ENCODE measurements around the gene ARMC8.

The ARMC8 gene

GRCh38 chr3:138270245-138270644, 83.1 kb downstream of the ARMC8 start:
- ATAC-seq (ENCODE audit: insufficient read depth, low read depth) (no peak), DNase-seq (no peak)
- no peaks in the 10 kb centered on the region for H3K4me1 ChIP-seq (ENCODE audit: insufficient read depth, low read length)
- H4K20me1 ChIP-seq (ENCODE audit: insufficient read depth, low read length) = no peaks in the 10 kb centered on the region
- H3K27ac ChIP-seq (ENCODE audit: low read length) = no peak overlapping the region
- H3K9ac ChIP-seq (ENCODE audit: low read depth, low read length) = no peak overlapping the region
- H3K36me3 ChIP-seq (ENCODE audit: insufficient read depth, low read length) = peaks cover 70% of the 10 kb centered on the region
- no peak overlapping the region for H3K4me3 ChIP-seq (ENCODE audit: low read depth in 1 of 2, low read length in 2 of 2)
- no peaks in the 10 kb centered on the region for H3K79me2 ChIP-seq (ENCODE audit: insufficient read depth, low read length)
- TF ChIP-seq EZH2 (IDR thresholded peaks at IDR 0.05; ENCODE audit: borderline replicate concordance, low read depth, low read length, severe bottlenecking) = no peak
- TF ChIP-seq, protein P1, sequence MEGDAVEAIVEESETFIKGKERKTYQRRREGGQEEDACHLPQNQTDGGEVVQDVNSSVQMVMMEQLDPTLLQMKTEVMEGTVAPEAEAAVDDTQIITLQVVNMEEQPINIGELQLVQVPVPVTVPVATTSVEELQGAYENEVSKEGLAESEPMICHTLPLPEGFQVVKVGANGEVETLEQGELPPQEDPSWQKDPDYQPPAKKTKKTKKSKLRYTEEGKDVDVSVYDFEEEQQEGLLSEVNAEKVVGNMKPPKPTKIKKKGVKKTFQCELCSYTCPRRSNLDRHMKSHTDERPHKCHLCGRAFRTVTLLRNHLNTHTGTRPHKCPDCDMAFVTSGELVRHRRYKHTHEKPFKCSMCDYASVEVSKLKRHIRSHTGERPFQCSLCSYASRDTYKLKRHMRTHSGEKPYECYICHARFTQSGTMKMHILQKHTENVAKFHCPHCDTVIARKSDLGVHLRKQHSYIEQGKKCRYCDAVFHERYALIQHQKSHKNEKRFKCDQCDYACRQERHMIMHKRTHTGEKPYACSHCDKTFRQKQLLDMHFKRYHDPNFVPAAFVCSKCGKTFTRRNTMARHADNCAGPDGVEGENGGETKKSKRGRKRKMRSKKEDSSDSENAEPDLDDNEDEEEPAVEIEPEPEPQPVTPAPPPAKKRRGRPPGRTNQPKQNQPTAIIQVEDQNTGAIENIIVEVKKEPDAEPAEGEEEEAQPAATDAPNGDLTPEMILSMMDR (IDR thresholded peaks at IDR 0.05; ENCODE audit: borderline replicate concordance, extremely low read depth, low read length, poor library complexity, severe bottlenecking) = no peak
- H3K4me2 ChIP-seq (ENCODE audit: insufficient read depth, low read length) = no peak overlapping the region
- no peaks in the 10 kb centered on the region for H3K27me3 ChIP-seq (ENCODE audit: insufficient read depth, low read length, poor library complexity)
- no peak overlapping the region for H2AFZ ChIP-seq (ENCODE audit: low read depth, low read length)
- no peaks in the 10 kb centered on the region for H3K9me3 ChIP-seq (ENCODE audit: insufficient read depth, low read length, severe bottlenecking)

- no peaks in the 10 kb centered on the region for H3K4me1 ChIP-seq (ENCODE audit: insufficient read depth, low read length)
- H3K4me3 ChIP-seq (ENCODE audit: low read depth in 1 of 2, low read length in 2 of 2) = no peak overlapping the region
- no peak overlapping the region for H3K4me2 ChIP-seq (ENCODE audit: insufficient read depth, low read length)
- H2AFZ ChIP-seq (ENCODE audit: low read depth, low read length) = no peak overlapping the region
- ATAC-seq (ENCODE audit: insufficient read depth, low read depth) = no peak
- H3K36me3 ChIP-seq (ENCODE audit: insufficient read depth, low read length) = peaks cover 69% of the 10 kb centered on the region
- no peaks in the 10 kb centered on the region for H3K79me2 ChIP-seq (ENCODE audit: insufficient read depth, low read length)
- no peaks in the 10 kb centered on the region for H3K27me3 ChIP-seq (ENCODE audit: insufficient read depth, low read length, poor library complexity)
- no peaks in the 10 kb centered on the region for H3K9me3 ChIP-seq (ENCODE audit: insufficient read depth, low read length, severe bottlenecking)
- no peak overlapping the region for H3K27ac ChIP-seq (ENCODE audit: low read length)
- no peaks in the 10 kb centered on the region for H4K20me1 ChIP-seq (ENCODE audit: insufficient read depth, low read length)
- H3K9ac ChIP-seq (ENCODE audit: low read depth, low read length) = no peak overlapping the region
- no peak for DNase-seq
- no peak for TF ChIP-seq EZH2 (IDR thresholded peaks at IDR 0.05; ENCODE audit: borderline replicate concordance, low read depth, low read length, severe bottlenecking)
- TF ChIP-seq, protein P1 (IDR thresholded peaks at IDR 0.05; ENCODE audit: borderline replicate concordance, extremely low read depth, low read length, poor library complexity, severe bottlenecking) = no peak
Measured at GRCh38 chr3:138271189-138271794, 84.2 kb downstream of the ARMC8 start.

DNA sequence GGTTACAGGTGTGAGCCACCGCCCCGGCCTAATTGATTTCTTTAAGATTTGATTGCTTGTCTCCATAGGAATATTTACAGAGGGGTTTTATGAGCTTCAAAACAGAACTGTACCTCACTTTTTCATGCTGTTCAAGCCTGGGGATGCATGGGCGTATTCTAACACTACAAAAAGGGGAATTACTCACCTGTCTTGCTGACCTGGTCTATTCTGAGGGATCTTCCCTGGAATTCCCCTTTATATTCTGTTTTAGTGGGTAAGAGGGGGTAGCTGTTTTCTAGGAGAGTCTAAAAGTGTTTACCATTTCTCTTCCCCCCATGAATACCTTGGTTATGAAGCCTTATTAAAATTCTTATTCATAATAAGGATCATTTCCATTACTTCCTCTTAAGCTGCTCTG, 94.5 kb downstream of the ARMC8 start:
- no peaks in the 10 kb centered on the region for H3K79me2 ChIP-seq (ENCODE audit: insufficient read depth, low read length)
- no peak for TF ChIP-seq EZH2 (IDR thresholded peaks at IDR 0.05; ENCODE audit: borderline replicate concordance, low read depth, low read length, severe bottlenecking)
- TF ChIP-seq, protein P1 (IDR thresholded peaks at IDR 0.05; ENCODE audit: borderline replicate concordance, extremely low read depth, low read length, poor library complexity, severe bottlenecking) = no peak
- no peaks in the 10 kb centered on the region for H3K27me3 ChIP-seq (ENCODE audit: insufficient read depth, low read length, poor library complexity)
- peaks cover 40% of the 10 kb centered on the region; the same call in 1 of the 2 replicates for H3K36me3 ChIP-seq (ENCODE audit: insufficient read depth, low read length)
- no peak overlapping the region for H3K4me3 ChIP-seq (ENCODE audit: low read depth in 1 of 2, low read length in 2 of 2)
- H3K9me3 ChIP-seq (ENCODE audit: insufficient read depth, low read length, severe bottlenecking) = no peaks in the 10 kb centered on the region
- no peak overlapping the region for H2AFZ ChIP-seq (ENCODE audit: low read depth, low read length)
- no peaks in the 10 kb centered on the region for H3K4me1 ChIP-seq (ENCODE audit: insufficient read depth, low read length)
- DNase-seq = no peak
- no peak for ATAC-seq (ENCODE audit: insufficient read depth, low read depth)
- H3K4me2 ChIP-seq (ENCODE audit: insufficient read depth, low read length) = no peak overlapping the region
- no peak overlapping the region for H3K27ac ChIP-seq (ENCODE audit: low read length)
- no peaks in the 10 kb centered on the region for H4K20me1 ChIP-seq (ENCODE audit: insufficient read depth, low read length)
- H3K9ac ChIP-seq (ENCODE audit: low read depth, low read length) = no peak overlapping the region
